ENCODE measurements around the gene ZNF521. TPM values are rescaled to one million over a fixed set of nuclear protein-coding genes. Genes with fewer than 3 reads are reported as not detected.

Gene ZNF521
- total and polyA plus RNA-seq, 3 experiments from 2014 or later, result not detected

DNA sequence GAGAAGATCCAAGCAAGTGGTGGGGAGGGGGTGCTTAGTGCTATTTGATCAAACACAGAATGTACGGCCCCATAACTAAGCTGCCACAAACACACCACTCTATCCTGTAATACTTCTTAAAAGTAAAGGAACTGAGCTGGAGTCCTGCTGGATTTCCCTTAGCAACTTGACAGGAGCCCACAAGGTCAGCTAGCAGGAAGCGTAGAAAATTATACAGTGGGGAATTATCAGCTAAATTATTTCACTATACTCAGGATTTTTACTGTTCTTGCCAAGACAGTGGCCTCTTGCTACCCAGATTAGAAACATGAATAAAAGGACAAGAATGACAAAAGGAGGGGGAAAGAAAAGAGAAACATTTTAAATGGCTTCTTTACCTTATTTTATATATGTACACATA is 217.1 kb downstream of the ZNF521 start:
- Mint-ChIP-seq H3K4me3 (no peak overlapping the region), H3K27ac (no peak overlapping the region), H3K36me3 (no peaks in the 10 kb centered on the region), H3K4me1 (no peaks in the 10 kb centered on the region), H3K27me3 (peaks cover 0 to 2% of the 10 kb centered on the region in 2 donors), H3K9me3 (peaks cover 0 to 4% (median 0%) of the 10 kb centered on the region in 5 donors)
- H3K4me3 ChIP-seq (ENCODE audit: low read length), result no peak overlapping the region
- H3K9me3 ChIP-seq (ENCODE audit: low read length), result no peaks in the 10 kb centered on the region
- ChIA-PET POLR2A (no interaction called here), CTCF (no interaction called here)
- no peaks in the 10 kb centered on the region for H3K27me3 ChIP-seq (ENCODE audit: insufficient read depth, low read length, poor library complexity, severe bottlenecking)
- no peak overlapping the region for H3K27ac ChIP-seq (ENCODE audit: low read depth, low read length)
- no peaks in the 10 kb centered on the region for H3K36me3 ChIP-seq (ENCODE audit: insufficient read depth, low read length)
- no peak for DNase-seq
- H3K4me1 ChIP-seq (ENCODE audit: insufficient read depth, low read length), result no peaks in the 10 kb centered on the region

- POLR2A ChIA-PET, result no interaction called here
- Histone ChIP-seq H3K9me3 (ENCODE audit: low read length) (no peaks in the 10 kb centered on the region), H3K36me3 (ENCODE audit: insufficient read depth, low read length) (no peaks in the 10 kb centered on the region), H3K27me3 (ENCODE audit: insufficient read depth, low read length, poor library complexity, severe bottlenecking) (no peaks in the 10 kb centered on the region), H3K4me1 (ENCODE audit: insufficient read depth, low read length) (no peaks in the 10 kb centered on the region), H3K4me3 (ENCODE audit: low read length) (no peak overlapping the region), H3K27ac (ENCODE audit: low read depth, low read length) (no peak overlapping the region)
- DNase-seq, result no peak
- Mint-ChIP-seq H3K4me1 (no peaks in the 10 kb centered on the region), H3K36me3 (no peaks in the 10 kb centered on the region), H3K27ac (no peak overlapping the region), H3K4me3 (no peak overlapping the region), H3K27me3 (peaks cover 0 to 2% of the 10 kb centered on the region in 2 donors), H3K9me3 (peaks cover 0 to 4% (median 0%) of the 10 kb centered on the region in 5 donors)
- CTCF ChIA-PET, result no interaction called here
Measured at GRCh38 chr18:25133879-25134278, 218.1 kb downstream of the ZNF521 start.

DNA sequence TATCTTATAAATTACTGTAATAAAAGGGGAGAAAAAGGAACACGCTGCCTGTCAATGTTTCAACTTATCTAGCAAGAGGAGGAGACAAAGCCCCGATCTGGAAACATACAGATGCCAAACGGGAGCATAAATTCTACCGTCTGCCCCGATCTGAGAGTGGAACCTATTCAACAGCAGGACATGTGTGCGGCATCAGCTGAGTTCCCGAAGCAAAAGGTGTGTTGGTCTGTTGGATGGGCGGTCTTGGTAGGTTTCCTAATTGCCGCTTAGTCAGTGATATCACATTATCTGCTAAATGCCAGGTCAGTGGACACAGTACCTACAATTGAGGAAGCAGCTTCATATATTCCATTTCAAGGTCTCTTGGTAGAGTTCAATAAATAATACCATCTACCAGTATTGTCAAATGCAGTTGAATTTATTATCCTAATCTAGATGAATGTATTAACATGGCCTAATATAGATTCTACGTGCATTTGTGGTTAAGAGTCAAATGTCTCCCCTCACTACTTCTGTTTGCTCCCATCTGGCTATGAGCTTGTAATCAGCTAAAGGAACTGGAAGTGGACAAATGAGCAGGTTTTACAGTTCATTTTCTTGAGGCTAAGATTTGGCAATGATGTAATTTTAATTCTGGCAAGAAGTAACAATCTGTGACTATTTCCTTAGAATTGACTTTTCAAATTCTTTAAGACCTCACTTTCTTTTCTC is 219.0 kb downstream of the ZNF521 start:
- no peak for DNase-seq
- CTCF ChIA-PET, result no interaction called here
- H3K9me3 Mint-ChIP-seq, result peaks cover 0 to 4% (median 0%) of the 10 kb centered on the region in 5 donors
- H3K4me3 Mint-ChIP-seq, result no peak overlapping the region
- H3K36me3 Mint-ChIP-seq, result no peaks in the 10 kb centered on the region
- H3K27me3 ChIP-seq (ENCODE audit: insufficient read depth, low read length, poor library complexity, severe bottlenecking), result no peaks in the 10 kb centered on the region
- H3K27me3 Mint-ChIP-seq, result peaks cover 0 to 2% of the 10 kb centered on the region in 2 donors
- no peak overlapping the region for H3K27ac ChIP-seq (ENCODE audit: low read depth, low read length)
- H3K4me3 ChIP-seq (ENCODE audit: low read length), result no peak overlapping the region
- no peaks in the 10 kb centered on the region for H3K9me3 ChIP-seq (ENCODE audit: low read length)
- H3K4me1 Mint-ChIP-seq, result no peaks in the 10 kb centered on the region
- H3K27ac Mint-ChIP-seq, result no peak overlapping the region
- POLR2A ChIA-PET, result no interaction called here
- H3K36me3 ChIP-seq (ENCODE audit: insufficient read depth, low read length), result no peaks in the 10 kb centered on the region
- no peaks in the 10 kb centered on the region for H3K4me1 ChIP-seq (ENCODE audit: insufficient read depth, low read length)

DNA sequence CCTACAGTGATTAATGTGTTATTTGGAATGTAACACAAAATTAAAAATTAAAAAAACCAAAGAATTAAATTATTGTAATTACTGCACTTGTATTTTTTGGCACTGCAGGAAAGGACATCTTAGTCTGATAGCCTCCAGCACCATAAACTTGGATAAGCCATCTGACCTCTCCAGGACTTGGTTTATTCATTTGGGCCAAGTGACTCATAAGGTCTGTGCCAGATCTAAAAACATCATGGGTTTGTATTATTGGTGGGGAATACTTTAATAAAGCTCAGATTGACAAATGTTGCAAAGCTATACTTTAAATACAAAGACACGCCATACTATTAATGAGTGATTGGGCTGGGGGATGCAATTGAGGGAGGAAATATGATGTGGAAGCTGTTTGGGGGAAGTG is 225.2 kb downstream of the ZNF521 start:
- H3K27ac Mint-ChIP-seq, result no peak overlapping the region
- no peaks in the 10 kb centered on the region for H3K36me3 Mint-ChIP-seq
- H3K9me3 Mint-ChIP-seq, result peaks cover 0 to 3% (median 0%) of the 10 kb centered on the region in 5 donors
- H3K27ac ChIP-seq (ENCODE audit: low read depth, low read length), result no peak overlapping the region
- no peak overlapping the region for H3K4me3 Mint-ChIP-seq
- H3K4me3 ChIP-seq (ENCODE audit: low read length), result no peak overlapping the region
- H3K4me1 ChIP-seq (ENCODE audit: insufficient read depth, low read length), result no peaks in the 10 kb centered on the region
- no peaks in the 10 kb centered on the region for H3K36me3 ChIP-seq (ENCODE audit: insufficient read depth, low read length)
- H3K27me3 ChIP-seq (ENCODE audit: insufficient read depth, low read length, poor library complexity, severe bottlenecking), result no peaks in the 10 kb centered on the region
- CTCF ChIA-PET, result no interaction called here
- no peak for DNase-seq
- H3K9me3 ChIP-seq (ENCODE audit: low read length), result no peaks in the 10 kb centered on the region
- no peaks in the 10 kb centered on the region for H3K4me1 Mint-ChIP-seq
- no peaks in the 10 kb centered on the region for H3K27me3 Mint-ChIP-seq
- POLR2A ChIA-PET, result no interaction called here

- Mint-ChIP-seq H3K27me3 (no peaks in the 10 kb centered on the region), H3K27ac (no peak overlapping the region), H3K4me1 (no peaks in the 10 kb centered on the region), H3K36me3 (no peaks in the 10 kb centered on the region), H3K9me3 (peaks cover 0 to 3% (median 0%) of the 10 kb centered on the region in 5 donors), H3K4me3 (no peak overlapping the region)
- Histone ChIP-seq H3K4me3 (ENCODE audit: low read length) (no peak overlapping the region), H3K27ac (ENCODE audit: low read depth, low read length) (no peak overlapping the region), H3K27me3 (ENCODE audit: insufficient read depth, low read length, poor library complexity, severe bottlenecking) (no peaks in the 10 kb centered on the region), H3K36me3 (ENCODE audit: insufficient read depth, low read length) (no peaks in the 10 kb centered on the region), H3K4me1 (ENCODE audit: insufficient read depth, low read length) (no peaks in the 10 kb centered on the region), H3K9me3 (ENCODE audit: low read length) (no peaks in the 10 kb centered on the region)
- POLR2A ChIA-PET, result no interaction called here
- CTCF ChIA-PET, result no interaction called here
- DNase-seq, result no peak
Measured at GRCh38 chr18:25125680-25126079, 226.3 kb downstream of the ZNF521 start.

GRCh38 chr18:25123438-25124232 is 228.3 kb downstream of the ZNF521 start:
- Mint-ChIP-seq H3K36me3 (no peaks in the 10 kb centered on the region), H3K9me3 (peaks cover 0 to 2% (median 0%) of the 10 kb centered on the region in 5 donors), H3K27me3 (no peaks in the 10 kb centered on the region), H3K27ac (no peak overlapping the region), H3K4me3 (no peak overlapping the region), H3K4me1 (no peaks in the 10 kb centered on the region)
- no peak for DNase-seq
- no peaks in the 10 kb centered on the region for H3K36me3 ChIP-seq (ENCODE audit: insufficient read depth, low read length)
- CTCF ChIA-PET, result no interaction called here
- H3K27ac ChIP-seq (ENCODE audit: low read depth, low read length), result no peak overlapping the region
- H3K4me3 ChIP-seq (ENCODE audit: low read length), result no peak overlapping the region
- no peaks in the 10 kb centered on the region for H3K9me3 ChIP-seq (ENCODE audit: low read length)
- H3K4me1 ChIP-seq (ENCODE audit: insufficient read depth, low read length), result no peaks in the 10 kb centered on the region
- H3K27me3 ChIP-seq (ENCODE audit: insufficient read depth, low read length, poor library complexity, severe bottlenecking), result no peaks in the 10 kb centered on the region
- POLR2A ChIA-PET, result no interaction called here

- Histone ChIP-seq H3K27ac (ENCODE audit: low read depth, low read length) (no peak overlapping the region), H3K9me3 (ENCODE audit: low read length) (no peaks in the 10 kb centered on the region), H3K4me3 (ENCODE audit: low read length) (no peak overlapping the region), H3K36me3 (ENCODE audit: insufficient read depth, low read length) (no peaks in the 10 kb centered on the region), H3K4me1 (ENCODE audit: insufficient read depth, low read length) (no peaks in the 10 kb centered on the region), H3K27me3 (ENCODE audit: insufficient read depth, low read length, poor library complexity, severe bottlenecking) (no peaks in the 10 kb centered on the region)
- Mint-ChIP-seq H3K4me1 (no peaks in the 10 kb centered on the region), H3K27me3 (no peaks in the 10 kb centered on the region), H3K9me3 (peaks cover 0 to 5% (median 0%) of the 10 kb centered on the region in 5 donors), H3K27ac (no peak overlapping the region), H3K4me3 (no peak overlapping the region), H3K36me3 (no peaks in the 10 kb centered on the region)
- POLR2A ChIA-PET, result no interaction called here
- CTCF ChIA-PET, result no interaction called here
- no peak for DNase-seq
Measured at GRCh38 chr18:25121442-25121841, 230.5 kb downstream of the ZNF521 start.

GRCh38 chr18:25113566-25113965 is 238.4 kb downstream of the ZNF521 start:
- DNase-seq, result no peak
- H3K36me3 ChIP-seq (ENCODE audit: insufficient read depth, low read length), result no peaks in the 10 kb centered on the region
- Mint-ChIP-seq H3K27me3 (no peaks in the 10 kb centered on the region), H3K27ac (no peak overlapping the region), H3K4me3 (no peak overlapping the region), H3K9me3 (peaks cover 0 to 6% (median 1%) of the 10 kb centered on the region in 5 donors), H3K36me3 (no peaks in the 10 kb centered on the region), H3K4me1 (no peaks in the 10 kb centered on the region)
- H3K4me1 ChIP-seq (ENCODE audit: insufficient read depth, low read length), result no peaks in the 10 kb centered on the region
- H3K27me3 ChIP-seq (ENCODE audit: insufficient read depth, low read length, poor library complexity, severe bottlenecking), result no peaks in the 10 kb centered on the region
- H3K4me3 ChIP-seq (ENCODE audit: low read length), result no peak overlapping the region
- no peaks in the 10 kb centered on the region for H3K9me3 ChIP-seq (ENCODE audit: low read length)
- no peak overlapping the region for H3K27ac ChIP-seq (ENCODE audit: low read depth, low read length)
- ChIA-PET CTCF (no interaction called here), POLR2A (no interaction called here)

All from CD8-positive, alpha-beta memory T cell (primary cell).